RWPE1 (cell line): ENCODE measurements around the gene ACVR1.

Experiments
- CTCF ChIA-PET: fragments of 350-600 bp; sonication (Branson Sonifier 250); formaldehyde crosslinking; extraction: SDS; loops from one replicate; lab custom pipeline; 2021; lab: Yijun Ruan, JAX
- POLR2A ChIA-PET: fragments of 400-600 bp; formaldehyde crosslinking; extraction: SDS; loops from one replicate; lab custom pipeline; 2020; ENCODE audit warnings: antibody characterized with exemption; ENCODE audit not compliant: low non-redundant PET; lab: Yijun Ruan, JAX
- DNase-seq: peaks from one replicate; pipeline ENCODE4 v3.0.0; 2012; ENCODE audit warnings: low spot score
- H3K27ac ChIP-seq: fragments of 450-650 bp; 2 replicates; pipeline ENCODE4 v1.5.1; 2017
- CTCF ChIP-seq: fragments of 450-650 bp; conservative IDR thresholded peaks from 2 replicates; pipeline ENCODE4 v1.5.1; 2017; ENCODE audit warnings: low read depth, mild to moderate bottlenecking

The ACVR1 gene

DNA sequence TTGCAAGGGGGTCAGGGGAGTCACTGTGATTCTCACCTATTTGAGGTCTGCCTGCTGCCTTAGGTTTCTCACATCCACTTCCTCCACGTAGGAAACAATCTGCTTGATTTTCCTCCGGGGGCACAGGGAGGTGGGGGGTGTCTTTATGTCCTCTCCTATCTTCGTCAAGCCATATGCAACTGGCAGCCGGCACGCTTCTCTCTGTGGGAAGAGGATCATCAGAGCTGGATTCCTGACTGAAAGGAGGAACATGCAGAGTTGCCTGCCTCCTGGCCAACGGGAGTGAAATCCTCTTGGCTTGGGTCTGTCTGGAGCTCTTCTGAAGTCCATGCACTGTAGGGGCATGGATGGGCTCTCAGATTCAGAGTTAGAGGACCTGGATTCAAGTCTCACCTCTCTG, 43.1 kb upstream of the ACVR1 start:
- CTCF ChIA-PET: no interaction called here
- no peak for TF ChIP-seq CTCF
- DNase-seq: no peak
- no peak overlapping the region for H3K27ac ChIP-seq
- POLR2A ChIA-PET: no interaction called here

DNA sequence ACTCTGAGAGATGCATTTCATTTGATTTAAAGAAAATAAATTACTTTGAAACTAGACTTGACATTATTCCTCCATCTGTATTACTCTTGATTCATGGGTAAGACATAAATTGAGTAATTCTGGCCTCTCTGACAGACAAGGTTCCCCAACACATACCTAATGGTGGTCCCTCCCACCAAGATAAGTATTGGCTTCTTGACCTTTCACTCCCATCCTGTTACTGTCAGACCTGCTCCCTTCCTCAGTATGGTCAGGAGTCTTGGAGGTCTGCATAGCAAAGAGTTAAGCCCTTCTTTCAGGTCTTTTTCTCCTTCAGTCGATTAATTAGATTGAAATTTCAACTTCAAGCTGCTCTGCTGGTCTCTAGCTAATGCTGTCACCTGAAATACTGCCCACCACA, 42.2 kb upstream of the ACVR1 start:
- no peak for DNase-seq
- CTCF ChIA-PET: no interaction called here
- TF ChIP-seq CTCF: no peak

DNA sequence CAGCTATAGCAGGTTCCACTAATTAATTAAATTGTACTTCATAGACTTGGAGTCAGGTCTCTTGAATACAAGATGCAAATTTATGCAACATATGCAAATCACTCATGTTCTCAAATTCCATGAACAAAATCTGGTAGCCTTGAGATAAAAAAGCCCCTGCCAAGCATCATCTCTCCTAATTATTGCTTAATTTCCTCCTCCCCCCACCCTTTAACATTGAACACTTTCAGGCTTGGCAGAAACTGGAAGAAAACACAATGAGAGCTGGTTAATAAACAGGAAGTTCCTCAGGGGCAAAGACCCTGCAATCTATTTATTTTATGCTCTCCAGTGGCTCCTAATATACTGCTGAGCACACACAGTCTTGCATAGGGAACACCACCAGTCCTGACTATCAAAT, 35.6 kb upstream of the ACVR1 start:
- TF ChIP-seq CTCF: no peak
- no peak overlapping the region for H3K27ac ChIP-seq
- no peak for DNase-seq
- ChIA-PET CTCF (no interaction called here), POLR2A (no interaction called here)

More for the DNA sequence above, 42.2 kb upstream of the ACVR1 start:
- POLR2A ChIA-PET: no interaction called here
- H3K27ac ChIP-seq: no peak overlapping the region

GRCh38 chr2:157911246-157911645, 35.1 kb upstream of the ACVR1 start:
- H3K27ac ChIP-seq: no peak overlapping the region
- POLR2A ChIA-PET: no interaction called here
- CTCF ChIA-PET: no interaction called here

DNA sequence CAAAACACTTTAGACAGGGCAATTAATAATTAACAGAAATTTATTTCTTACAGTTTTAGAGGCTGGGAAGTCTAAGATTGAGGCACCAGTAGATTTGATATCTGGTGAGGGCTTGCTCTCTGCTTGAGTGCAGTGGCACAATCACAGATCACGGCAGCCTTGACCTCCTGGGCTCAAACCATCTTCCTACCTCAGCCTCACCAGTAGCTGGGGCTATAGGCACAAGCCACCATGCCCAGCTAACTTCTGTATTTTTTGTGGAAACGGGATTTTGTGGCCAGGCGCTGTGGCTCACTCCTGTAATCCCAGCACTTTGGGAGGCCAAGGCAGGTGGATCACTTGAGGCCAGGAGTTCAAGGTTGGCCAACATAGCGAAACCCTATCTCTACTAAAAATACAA, 29.0 kb upstream of the ACVR1 start:
- TF ChIP-seq CTCF: no peak
- POLR2A ChIA-PET: no interaction called here
- CTCF ChIA-PET: interaction anchor here (0.6 kb wide), 1 partner anchor 267 kb away, joined by 6 read pairs; no protein-coding TSS in a partner anchor
- H3K27ac ChIP-seq: no peak overlapping the region
- no peak for DNase-seq

More at GRCh38 chr2:157911246-157911645, 35.1 kb upstream of the ACVR1 start:
- no peak for TF ChIP-seq CTCF
- no peak for DNase-seq

DNA sequence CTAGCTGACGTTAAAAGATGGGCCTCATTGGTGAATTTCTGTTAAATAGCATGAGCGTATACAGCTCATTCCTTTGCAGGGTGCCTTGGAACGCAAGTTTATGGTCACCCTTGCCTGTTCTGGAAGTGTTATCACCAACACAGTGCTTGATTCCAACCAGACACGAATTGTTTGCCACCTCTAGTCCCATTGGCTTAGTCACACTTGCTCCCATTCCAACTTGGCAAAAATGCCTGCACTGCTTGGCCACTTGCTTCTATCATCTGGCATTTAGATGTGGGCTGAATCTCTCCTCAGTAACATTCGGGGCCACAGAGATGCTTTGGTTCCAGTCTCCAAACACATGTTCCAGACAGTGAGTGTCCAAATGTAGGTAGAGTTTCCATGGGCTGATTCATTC, 27.5 kb upstream of the ACVR1 start:
- CTCF ChIA-PET: no interaction called here
- no peak for TF ChIP-seq CTCF
- POLR2A ChIA-PET: no interaction called here
- no peak for DNase-seq
- no peak overlapping the region for H3K27ac ChIP-seq

- no peak for TF ChIP-seq CTCF
- POLR2A ChIA-PET: no interaction called here
- CTCF ChIA-PET: no interaction called here
- H3K27ac ChIP-seq: no peak overlapping the region
- DNase-seq: no peak
Measured at GRCh38 chr2:157903151-157903550, 27.0 kb upstream of the ACVR1 start.
